ENCODE results near the gene TMEM217. TPM values are rescaled to one million over a fixed set of nuclear protein-coding genes. Genes with fewer than 3 reads are reported as not detected.

TMEM217 gene
- polyA plus RNA-seq, 3 donors = 0.09 to 0.29 TPM; not detected in 1

DNA sequence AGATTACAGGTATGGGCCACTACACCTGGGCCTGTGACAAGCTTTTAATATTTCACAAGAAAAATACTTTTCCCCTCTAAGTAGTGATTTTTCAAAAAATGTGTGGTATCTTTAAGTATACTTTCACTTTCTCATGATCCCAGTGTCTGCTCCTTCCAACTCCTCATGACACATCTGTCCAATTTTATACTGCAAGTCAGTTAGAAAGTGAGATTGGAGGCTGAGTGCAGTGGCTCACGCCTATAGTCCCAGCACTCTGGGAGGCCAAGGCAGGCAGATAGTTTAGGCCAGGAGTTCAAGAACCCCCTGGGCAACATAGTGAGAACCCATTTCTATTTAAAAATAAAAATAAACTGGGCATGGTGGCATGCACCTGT, 67.8 kb downstream of the TMEM217 start:
- Histone ChIP-seq H3K9me3 (replicated peaks in 1 of 2; ENCODE audit: control insufficient read depth in 1 of 2, insufficient read depth in 1 of 2, low read length in 2 of 2) (no peaks in the 10 kb centered on the region), H2AFZ (ENCODE audit: insufficient read depth, low read depth, low read length, poor library complexity, severe bottlenecking) (no peak overlapping the region)

DNA sequence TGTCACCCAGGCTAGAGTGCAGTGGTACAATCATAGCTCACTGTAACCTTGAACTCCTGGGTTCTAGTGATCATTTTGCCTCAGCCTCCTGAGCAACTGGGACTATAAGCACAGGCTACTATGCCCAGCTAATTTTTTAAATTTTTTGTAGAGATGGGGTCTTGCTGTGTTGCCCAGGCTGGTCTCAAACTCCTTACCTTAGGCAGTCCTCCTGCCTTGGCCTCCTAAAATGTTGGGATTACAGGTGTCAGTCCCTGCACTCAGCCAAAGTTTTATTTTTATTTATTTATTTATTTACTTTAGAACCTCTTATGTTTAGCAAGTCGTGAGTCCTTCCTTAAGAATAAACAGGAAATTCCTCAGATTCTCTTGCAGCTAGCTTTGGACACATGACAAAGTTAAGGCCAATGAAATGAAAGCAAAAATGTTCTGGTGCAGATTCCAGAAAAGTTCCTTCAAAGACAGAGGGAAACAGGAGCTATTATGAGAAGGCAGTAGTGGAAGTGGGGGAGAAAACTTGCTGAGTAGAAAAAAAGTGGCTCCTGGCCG, 68.9 kb downstream of the TMEM217 start:
- H3K36me3 Mint-ChIP-seq = peaks cover 0 to 2% of the 10 kb centered on the region in 2 donors
- peaks cover 59% of the 10 kb centered on the region for H3K4me1 Mint-ChIP-seq
- H2AFZ ChIP-seq (ENCODE audit: insufficient read depth, low read depth, low read length, poor library complexity, severe bottlenecking) = no peak overlapping the region
- no CpG with 5 or more reads among the region's 2 CpGs for WGBS (ENCODE audit: insufficient coverage)
- H3K36me3 ChIP-seq (replicated peaks in 1 of 2; ENCODE audit: control insufficient read depth in 1 of 2, insufficient read depth in 2 of 2, low read length in 2 of 2) = no peaks in the 10 kb centered on the region
- H3K27ac ChIP-seq (ENCODE audit: low read depth in 1 of 2, low read length in 2 of 2) = peak overlapping the region; percentile 80 to 84
- H3K27me3 Mint-ChIP-seq (ENCODE audit: low read depth in 3 of 3) = peaks cover 0 to 3% (median 0%) of the 10 kb centered on the region in 3 donors
- H3K9me3 Mint-ChIP-seq = no peaks in the 10 kb centered on the region
- H3K27ac Mint-ChIP-seq = peak overlapping the region; percentile 83 to 95 (median 92)
- no peaks in the 10 kb centered on the region for H3K79me2 ChIP-seq (ENCODE audit: insufficient read depth, low read length)
- H3K9ac ChIP-seq (ENCODE audit: insufficient read depth, low read length, poor library complexity, severe bottlenecking) = no peak overlapping the region
- H3K27me3 ChIP-seq (ENCODE audit: control insufficient read depth in 2 of 2, insufficient read depth in 2 of 2, low read length in 2 of 2) = no peaks in the 10 kb centered on the region
- DNase-seq = no peak
- peaks cover 68 to 79% of the 10 kb centered on the region in 2 donors for H3K4me1 ChIP-seq (ENCODE audit: control insufficient read depth in 1 of 2, insufficient read depth in 2 of 2, low read length in 2 of 2)
- H3K9me3 ChIP-seq (replicated peaks in 1 of 2; ENCODE audit: control insufficient read depth in 1 of 2, insufficient read depth in 1 of 2, low read length in 2 of 2) = no peaks in the 10 kb centered on the region
- H3K4me2 ChIP-seq (replicated peaks; ENCODE audit: extremely low read depth, low read length, poor library complexity, severe bottlenecking) = peak overlapping the region; percentile 16
- peak overlapping the region in 1 of 2 donors; percentile 20 for H3K4me3 Mint-ChIP-seq
- H3K4me3 ChIP-seq (replicated peaks in 1 of 3; ENCODE audit: low read depth in 2 of 3, low read length in 3 of 3) = no peak overlapping the region
- TF ChIP-seq CTCF (IDR thresholded peaks at IDR 0.05) = no peak
- H4K20me1 ChIP-seq (ENCODE audit: insufficient read depth, low read length) = no peaks in the 10 kb centered on the region
- intact Hi-C loops (cut with micrococcal nuclease) = no loop called here

More for the DNA sequence above, 67.8 kb downstream of the TMEM217 start:
- Mint-ChIP-seq H3K4me1 (peaks cover 63% of the 10 kb centered on the region), H3K27ac (peak overlapping the region; percentile 83 to 95 (median 92)), H3K27me3 (ENCODE audit: low read depth in 3 of 3) (peaks cover 0 to 3% (median 0%) of the 10 kb centered on the region in 3 donors), H3K36me3 (peaks cover 0 to 2% of the 10 kb centered on the region in 2 donors), H3K9me3 (no peaks in the 10 kb centered on the region), H3K4me3 (no peak overlapping the region)
- H3K36me3 ChIP-seq (replicated peaks in 1 of 2; ENCODE audit: control insufficient read depth in 1 of 2, insufficient read depth in 2 of 2, low read length in 2 of 2) = no peaks in the 10 kb centered on the region
- peak in 1 of 3 donors; percentile 28 for DNase-seq
- no peak overlapping the region for H3K9ac ChIP-seq (ENCODE audit: insufficient read depth, low read length, poor library complexity, severe bottlenecking)
- no peaks in the 10 kb centered on the region for H3K27me3 ChIP-seq (ENCODE audit: control insufficient read depth in 2 of 2, insufficient read depth in 2 of 2, low read length in 2 of 2)
- intact Hi-C loops (cut with micrococcal nuclease) = no loop called here
- peak overlapping the region in 1 of 3 experiments; percentile 32 for H3K4me3 ChIP-seq (replicated peaks in 1 of 3; ENCODE audit: low read depth in 2 of 3, low read length in 3 of 3)
- no CpG with 5 or more reads among the region's 1 CpG for WGBS (ENCODE audit: insufficient coverage)
- no peaks in the 10 kb centered on the region for H4K20me1 ChIP-seq (ENCODE audit: insufficient read depth, low read length)
- H3K4me1 ChIP-seq (ENCODE audit: control insufficient read depth in 1 of 2, insufficient read depth in 2 of 2, low read length in 2 of 2) = peaks cover 58 to 68% of the 10 kb centered on the region in 2 donors
- H3K79me2 ChIP-seq (ENCODE audit: insufficient read depth, low read length) = no peaks in the 10 kb centered on the region
- peak overlapping the region; percentile 33 for H3K4me2 ChIP-seq (replicated peaks; ENCODE audit: extremely low read depth, low read length, poor library complexity, severe bottlenecking)
- no peak for TF ChIP-seq CTCF (IDR thresholded peaks at IDR 0.05)
- H3K27ac ChIP-seq (ENCODE audit: low read depth in 1 of 2, low read length in 2 of 2) = peak overlapping the region; percentile 80 to 84

Data from CD14-positive monocyte (primary cell).